ENCODE data around the gene DHX16. TPM values are rescaled to one million over a fixed set of nuclear protein-coding genes. Genes with fewer than 3 reads are reported as not detected.
"Not testable (repeated sequence)": the region's sequence is repeated elsewhere in the genome, so short reads cannot be mapped to it uniquely, and the experiment has no call there.

The DHX16 gene
- total RNA-seq, 1 donor from 2014 or later: 52.0 TPM

GRCh38 chr6:30670760-30671527 lies 1.9 kb downstream of the DHX16 start:
- no peak for DNase-seq (ENCODE audit: low read depth)
- H3K4me3 ChIP-seq (ENCODE audit: low read depth, low read length): no peak overlapping the region
- TF ChIP-seq CTCF (conservative IDR thresholded peaks at IDR 0.05; ENCODE audit: low read depth, low read length): peak; percentile 40

- not testable (repeated sequence) for DNase-seq (ENCODE audit: low read depth); H3K4me3 ChIP-seq (ENCODE audit: low read depth, low read length)
Observed at GRCh38 chr6:30666300-30666699, 6.5 kb downstream of the DHX16 start.

- TF ChIP-seq CTCF (conservative IDR thresholded peaks at IDR 0.05; ENCODE audit: low read depth, low read length): no peak
- DNase-seq (ENCODE audit: low read depth): no peak
- no peak overlapping the region for H3K4me3 ChIP-seq (ENCODE audit: low read depth, low read length)
Observed at GRCh38 chr6:30664994-30665767, 7.6 kb downstream of the DHX16 start.

- DNase-seq (ENCODE audit: low read depth): not testable (repeated sequence)
Observed at GRCh38 chr6:30657922-30658321, 14.9 kb downstream of the DHX16 start.

GRCh38 chr6:30657454-30657853 lies 15.4 kb downstream of the DHX16 start:
- DNase-seq (ENCODE audit: low read depth): no peak
- TF ChIP-seq CTCF (conservative IDR thresholded peaks at IDR 0.05; ENCODE audit: low read depth, low read length): no peak
- H3K4me3 ChIP-seq (ENCODE audit: low read depth, low read length): no peak overlapping the region

More at GRCh38 chr6:30657922-30658321, 14.9 kb downstream of the DHX16 start:
- not testable (repeated sequence) for H3K4me3 ChIP-seq (ENCODE audit: low read depth, low read length)

GRCh38 chr6:30656513-30656912 lies 16.3 kb downstream of the DHX16 start:
- TF ChIP-seq CTCF (conservative IDR thresholded peaks at IDR 0.05; ENCODE audit: low read depth, low read length): no peak
- DNase-seq (ENCODE audit: low read depth): no peak
- no peak overlapping the region for H3K4me3 ChIP-seq (ENCODE audit: low read depth, low read length)

- H3K4me3 ChIP-seq (ENCODE audit: low read depth, low read length): no peak overlapping the region
- no peak for DNase-seq (ENCODE audit: low read depth)
- no peak for TF ChIP-seq CTCF (conservative IDR thresholded peaks at IDR 0.05; ENCODE audit: low read depth, low read length)
Observed at GRCh38 chr6:30655743-30656094, 17.1 kb downstream of the DHX16 start.
